Urinary bladder (tissue), 4 donors: ENCODE measurements around the gene TAF1D. TPM values are rescaled to one million over a fixed set of nuclear protein-coding genes. Genes with fewer than 3 reads are reported as not detected.

ENCODE experiments used
- DNase-seq: peaks from one replicate; pipeline ENCODE4 v3.0.0-alpha.2; 2015; ENCODE audit errors: extremely low spot score
- H3K27ac ChIP-seq: one replicate; pipeline ENCODE4 v1.5.1; 2013; ENCODE audit warnings: low read depth, mild to moderate bottlenecking, moderate library complexity
- H3K36me3 ChIP-seq: one replicate; pipeline ENCODE4 v1.6.1; 2013; ENCODE audit warnings: mild to moderate bottlenecking, moderate library complexity; ENCODE audit not compliant: insufficient read depth
- H3K4me1 ChIP-seq: one replicate; pipeline ENCODE4 v1.6.1; 2013; ENCODE audit warnings: mild to moderate bottlenecking, moderate library complexity; ENCODE audit not compliant: insufficient read depth
- H3K4me3 ChIP-seq: one replicate; pipeline ENCODE4 v1.5.1; 2013; ENCODE audit warnings: low read depth, low read length
- WGBS: extraction: QIAGEN DNeasy Blood & Tissue Kit; methylation state at CpG from one replicate; pipeline ENCODE4 v1.1.7; 2013; 5-methylcytosine and 5-hydroxymethylcytosine counted together
- polyA plus RNA-seq: library from polyadenylated mRNA; stranded (reverse); fragments of 200-250 nt; gene quantifications from one replicate; pipeline ENCODE4 v1.2.3, GENCODE V29; 2013
- total RNA-seq: library from RNA; depleted of rRNA; stranded (reverse); fragments of >200 nt; gene quantifications from one replicate; pipeline ENCODE4 v1.2.3, GENCODE V29; 2014
- donor health status: healthy with polysubstance abuse.
- donor health status: healthy.

The TAF1D gene
- total and polyA plus RNA-seq, 2 donors = 65.7 to 220 TPM

DNA sequence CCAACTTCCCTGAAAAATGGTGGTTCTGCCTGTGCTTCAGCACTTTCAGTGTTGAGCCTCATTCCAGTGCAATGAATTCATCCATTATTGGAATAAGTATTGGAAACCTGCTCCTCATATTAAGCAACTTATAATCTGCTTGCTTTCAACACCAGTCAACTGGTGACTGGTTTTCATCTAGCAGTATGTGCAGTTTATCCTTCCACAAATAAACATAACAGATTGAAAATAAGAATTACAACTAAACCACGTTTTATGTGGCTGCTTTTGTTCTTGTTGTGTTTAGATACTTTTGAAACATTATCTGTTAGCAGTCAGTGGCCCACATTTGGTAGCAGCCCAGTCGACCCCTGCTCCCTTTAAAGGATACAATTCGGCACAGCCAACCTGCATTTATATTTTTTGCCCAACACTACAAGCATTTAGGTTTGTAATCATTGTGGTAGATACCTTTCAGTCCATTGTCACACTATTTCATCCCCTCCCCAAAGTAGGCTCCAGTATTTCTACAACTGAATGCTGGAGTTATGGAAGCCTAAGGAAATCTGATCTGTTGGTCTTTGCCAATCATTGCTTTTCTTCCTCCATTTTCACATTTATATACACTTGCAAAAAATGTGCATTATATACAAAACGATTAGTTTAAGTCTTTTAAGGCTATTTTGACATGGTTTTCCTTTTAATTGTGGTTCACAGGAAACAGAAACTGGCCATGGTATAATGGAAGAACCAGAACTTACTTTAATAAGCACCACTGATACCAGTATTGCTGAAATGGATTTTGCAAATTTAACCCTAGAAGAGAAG is 13.1 kb downstream of the TAF1D start:
- 34% methylated on average over 4 of the region's 4 CpGs for WGBS
- H3K36me3 ChIP-seq = peaks cover 3% of the 10 kb centered on the region
- no peak overlapping the region for H3K4me3 ChIP-seq
- no peaks in the 10 kb centered on the region for H3K4me1 ChIP-seq
- no peak overlapping the region for H3K27ac ChIP-seq
- DNase-seq = no peak

DNA sequence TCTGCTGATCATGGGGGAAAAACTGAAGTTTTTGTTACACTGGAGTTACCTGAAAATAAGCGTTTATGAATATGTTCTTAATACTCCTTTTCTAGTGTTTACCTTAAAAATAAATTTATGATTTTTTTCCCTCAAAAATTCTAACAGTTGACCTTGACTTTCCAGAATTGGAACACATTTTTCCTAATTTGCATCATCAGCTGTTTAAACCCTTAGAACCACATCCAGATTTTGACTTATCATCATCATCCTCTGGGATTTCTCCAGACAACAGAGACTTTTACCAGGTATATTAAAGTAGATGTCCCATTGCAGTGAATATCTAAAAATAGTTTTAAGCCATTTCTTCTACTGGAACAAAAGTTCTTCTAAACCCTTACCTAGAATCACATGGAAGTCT is 17.2 kb downstream of the TAF1D start:
- H3K4me1 ChIP-seq = no peaks in the 10 kb centered on the region
- no peaks in the 10 kb centered on the region for H3K36me3 ChIP-seq
- H3K27ac ChIP-seq = no peak overlapping the region
- DNase-seq = no peak
- 94% methylated on average over 1 of the region's 1 CpG for WGBS
- no peak overlapping the region for H3K4me3 ChIP-seq

DNA sequence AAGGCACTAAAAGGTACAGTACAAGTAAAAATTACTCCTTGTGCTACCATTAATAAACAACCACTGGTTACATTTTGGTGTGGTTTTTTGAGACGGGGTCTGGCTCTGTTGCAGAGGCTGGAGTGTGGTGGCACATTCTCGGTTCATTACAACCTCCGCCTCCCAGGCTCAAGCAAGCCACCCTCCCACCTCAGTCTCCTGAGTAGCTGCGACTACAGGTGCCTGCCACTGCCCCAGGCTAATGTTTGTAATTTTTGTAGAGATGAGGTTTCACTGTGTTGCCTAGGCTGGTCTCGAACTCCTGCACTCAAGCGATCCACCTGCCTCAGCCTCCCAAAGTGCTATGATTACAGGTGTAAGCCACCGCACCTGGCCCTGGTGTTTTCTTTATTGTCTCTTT is 20.8 kb downstream of the TAF1D start:
- Histone ChIP-seq H3K36me3 (no peaks in the 10 kb centered on the region), H3K4me1 (no peaks in the 10 kb centered on the region), H3K27ac (no peak overlapping the region), H3K4me3 (no peak overlapping the region)
- no peak for DNase-seq
- WGBS = 98% methylated on average over 7 of the region's 7 CpGs

DNA sequence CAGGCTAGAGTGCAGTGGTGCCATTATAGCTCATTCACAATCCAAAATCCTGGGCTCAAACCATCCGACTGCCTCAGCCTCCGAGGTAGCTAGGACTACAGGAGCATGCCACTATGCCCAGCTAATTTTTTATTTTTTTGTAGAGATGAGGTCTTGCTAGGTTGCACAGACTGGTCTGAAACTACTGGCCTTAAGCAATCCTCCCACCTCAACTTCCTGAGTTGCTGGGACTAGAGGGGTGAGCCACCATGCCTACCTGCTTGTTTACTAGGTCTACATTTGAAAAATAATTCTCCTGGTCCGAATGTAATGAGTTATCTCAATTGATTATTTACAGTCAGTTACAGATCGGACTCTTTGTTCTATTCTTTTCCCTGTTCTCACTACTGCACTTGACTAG is 22.0 kb downstream of the TAF1D start:
- 95% methylated on average over 4 of the region's 4 CpGs for WGBS
- no peak overlapping the region for H3K4me3 ChIP-seq
- H3K4me1 ChIP-seq = no peaks in the 10 kb centered on the region
- no peaks in the 10 kb centered on the region for H3K36me3 ChIP-seq
- H3K27ac ChIP-seq = no peak overlapping the region
- DNase-seq = no peak

DNA sequence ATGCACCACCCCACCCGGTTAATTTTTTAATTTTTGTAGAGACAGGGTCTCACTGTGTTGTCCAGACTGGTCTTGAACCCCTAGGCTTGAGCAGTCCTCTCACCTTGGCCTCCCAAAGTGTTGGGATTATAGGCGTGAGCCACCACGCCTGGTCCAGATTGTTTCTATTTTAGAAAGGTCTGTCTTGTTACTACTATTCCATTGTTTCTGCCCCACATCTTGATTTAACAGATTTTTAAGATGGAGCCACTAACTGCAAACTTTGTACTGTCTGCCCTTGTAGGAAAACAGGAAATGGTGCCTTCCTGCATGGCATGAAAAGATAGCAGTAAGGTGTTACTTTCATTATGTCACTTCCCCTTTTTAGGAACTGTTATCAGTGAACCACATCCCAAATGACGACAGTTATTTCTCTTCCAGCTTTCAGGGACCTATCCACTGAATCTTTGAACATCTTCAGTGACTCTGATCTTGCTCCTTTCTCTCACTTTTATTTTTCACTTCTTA is 23.2 kb downstream of the TAF1D start:
- no peak overlapping the region for H3K4me3 ChIP-seq
- 85% methylated on average over 4 of the region's 4 CpGs for WGBS
- H3K4me1 ChIP-seq = no peaks in the 10 kb centered on the region
- H3K36me3 ChIP-seq = no peaks in the 10 kb centered on the region
- H3K27ac ChIP-seq = no peak overlapping the region
- no peak for DNase-seq

DNA sequence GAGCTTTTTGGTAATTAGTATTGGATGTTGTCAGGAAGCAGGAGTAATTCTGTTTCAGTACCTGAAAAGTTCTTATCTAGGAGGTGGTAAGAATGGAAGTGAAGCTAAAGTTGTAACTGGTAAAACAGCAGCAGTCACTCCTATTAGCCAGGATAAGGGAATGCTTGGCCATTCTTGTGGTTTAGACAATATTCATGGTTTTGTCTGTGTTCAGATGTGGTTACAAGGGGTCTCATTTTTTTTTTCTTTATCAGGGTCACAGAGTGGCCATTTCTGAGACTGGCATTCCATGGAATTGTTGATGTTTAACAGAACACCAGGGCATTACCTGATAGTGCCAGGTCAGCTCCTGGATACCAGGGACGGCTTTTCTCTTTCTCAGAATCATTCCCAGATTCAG is 23.8 kb downstream of the TAF1D start:
- H3K4me3 ChIP-seq = no peak overlapping the region
- 93% methylated on average over 1 of the region's 1 CpG for WGBS
- no peak overlapping the region for H3K27ac ChIP-seq
- H3K4me1 ChIP-seq = no peaks in the 10 kb centered on the region
- no peak for DNase-seq
- no peaks in the 10 kb centered on the region for H3K36me3 ChIP-seq

DNA sequence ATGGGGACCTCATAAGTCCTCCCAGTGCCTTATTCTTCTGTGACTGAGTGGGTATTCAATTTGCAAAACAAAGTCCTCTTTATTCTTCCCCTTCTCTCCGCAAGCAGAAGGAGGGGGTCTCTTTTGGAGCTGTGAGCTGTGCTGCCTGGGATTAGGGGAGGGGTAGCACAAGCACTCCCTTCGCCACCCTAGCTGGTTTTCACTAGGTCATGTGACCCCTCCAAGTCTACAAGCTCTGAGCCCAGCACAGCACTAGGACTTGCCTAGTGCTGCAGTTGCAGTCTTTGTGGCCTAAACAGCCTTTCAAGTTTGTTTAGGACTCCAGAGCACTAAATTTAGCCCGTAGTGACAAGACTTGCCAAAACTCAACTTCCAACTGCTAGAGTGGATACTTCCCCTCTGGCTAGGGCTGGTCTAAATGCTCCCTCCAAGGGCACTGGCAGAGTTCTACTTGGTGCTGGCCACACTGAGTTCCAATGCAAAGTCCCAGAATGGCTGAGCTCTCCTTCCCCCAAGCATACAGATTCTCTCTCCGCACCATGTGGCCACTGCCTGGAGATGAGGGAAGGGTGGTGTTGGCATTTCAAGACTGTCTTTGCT is 25.4 kb downstream of the TAF1D start:
- WGBS = 91% methylated on average over 4 of the region's 4 CpGs
- DNase-seq = no peak
- Histone ChIP-seq H3K27ac (no peak overlapping the region), H3K36me3 (no peaks in the 10 kb centered on the region), H3K4me3 (no peak overlapping the region), H3K4me1 (no peaks in the 10 kb centered on the region)

DNA sequence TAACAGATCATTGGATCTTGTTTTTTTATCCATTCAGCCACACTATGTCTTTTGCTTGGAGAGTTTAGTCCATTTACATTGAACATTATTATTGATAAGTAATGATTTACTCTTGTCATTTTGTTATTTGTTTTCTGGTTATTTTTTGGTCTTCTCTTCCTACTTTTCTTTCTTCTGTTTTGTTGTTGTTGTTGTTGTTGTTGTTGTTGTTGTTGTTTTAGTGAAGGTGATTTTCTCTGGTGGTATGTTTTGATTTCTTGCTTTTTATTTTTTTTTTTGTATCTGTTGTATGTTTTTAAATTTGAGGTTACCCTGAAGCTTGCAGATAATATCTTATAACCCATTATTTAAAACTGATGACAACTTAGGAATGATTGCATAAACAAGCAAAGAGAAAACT is 28.6 kb downstream of the TAF1D start:
- Histone ChIP-seq H3K36me3 (peaks cover 3% of the 10 kb centered on the region), H3K27ac (no peak overlapping the region), H3K4me1 (no peaks in the 10 kb centered on the region), H3K4me3 (no peak overlapping the region)
- DNase-seq = no peak

DNA sequence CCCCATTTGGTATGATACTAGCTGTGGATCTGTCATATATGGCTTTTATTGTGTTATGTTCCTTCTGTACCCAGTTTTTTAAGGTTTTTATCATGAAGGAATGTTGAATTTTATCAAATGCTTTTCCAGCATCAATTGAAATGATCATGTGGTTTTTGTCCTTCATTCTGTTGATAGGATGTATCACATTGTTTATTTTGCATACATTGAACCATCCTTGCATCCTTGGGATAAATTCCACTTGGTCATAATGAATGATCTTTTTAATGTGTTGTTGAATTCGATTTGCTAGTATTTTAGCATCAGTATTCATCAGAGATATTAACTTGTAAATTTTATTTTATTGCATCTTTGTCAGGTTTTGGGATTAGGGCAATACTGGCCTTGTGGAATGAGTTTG is 31.1 kb downstream of the TAF1D start:
- WGBS = 96% methylated on average over 1 of the region's 1 CpG
- Histone ChIP-seq H3K4me1 (no peaks in the 10 kb centered on the region), H3K4me3 (no peak overlapping the region), H3K36me3 (peaks cover 5% of the 10 kb centered on the region), H3K27ac (no peak overlapping the region)
- no peak for DNase-seq

DNA sequence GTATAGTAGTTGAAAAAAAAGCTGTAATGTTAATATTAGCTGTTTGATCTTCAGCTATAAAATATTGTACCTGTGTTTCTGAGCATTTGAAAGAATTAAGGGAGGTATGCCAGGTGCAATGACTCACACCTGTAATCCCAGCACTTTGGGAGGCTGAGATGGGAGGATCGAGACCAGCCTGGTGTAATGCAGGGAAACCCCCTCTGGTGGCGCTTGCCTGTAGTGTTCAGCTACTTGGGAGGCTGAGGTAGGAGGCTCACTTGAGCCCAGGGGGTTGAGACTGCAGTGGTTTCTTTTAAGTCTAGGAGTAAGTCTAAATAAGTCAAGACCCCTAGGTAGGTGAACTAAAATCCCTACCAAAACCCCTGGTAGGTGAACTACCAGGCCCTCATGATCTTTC is 37.1 kb downstream of the TAF1D start:
- 100% methylated on average over 2 of the region's 2 CpGs for WGBS
- no peaks in the 10 kb centered on the region for H3K4me1 ChIP-seq
- H3K36me3 ChIP-seq = peaks cover 5% of the 10 kb centered on the region
- no peak for DNase-seq
- no peak overlapping the region for H3K4me3 ChIP-seq
- H3K27ac ChIP-seq = no peak overlapping the region

DNA sequence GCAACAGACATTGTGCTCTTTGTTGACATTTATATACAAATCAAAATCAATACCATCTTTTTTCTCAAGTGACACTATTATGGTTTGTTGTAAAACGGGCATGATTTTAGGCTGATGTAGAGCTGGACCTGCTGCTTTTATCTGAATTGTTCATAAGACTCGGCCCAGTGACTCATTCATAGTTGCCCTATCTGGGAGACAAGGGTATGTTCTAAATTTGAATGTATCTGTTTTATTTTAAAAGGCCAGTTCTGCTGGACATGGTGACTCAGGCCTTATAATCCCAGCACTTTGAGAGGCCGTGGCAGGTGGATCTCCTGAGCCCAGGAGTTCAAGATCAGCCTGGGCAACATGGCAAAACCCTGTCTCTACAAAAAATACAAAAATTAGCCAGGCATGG is 40.5 kb downstream of the TAF1D start:
- Histone ChIP-seq H3K4me1 (no peaks in the 10 kb centered on the region), H3K36me3 (peaks cover 8% of the 10 kb centered on the region), H3K4me3 (no peak overlapping the region), H3K27ac (no peak overlapping the region)
- 80% methylated on average over 3 of the region's 3 CpGs for WGBS
- no peak for DNase-seq

DNA sequence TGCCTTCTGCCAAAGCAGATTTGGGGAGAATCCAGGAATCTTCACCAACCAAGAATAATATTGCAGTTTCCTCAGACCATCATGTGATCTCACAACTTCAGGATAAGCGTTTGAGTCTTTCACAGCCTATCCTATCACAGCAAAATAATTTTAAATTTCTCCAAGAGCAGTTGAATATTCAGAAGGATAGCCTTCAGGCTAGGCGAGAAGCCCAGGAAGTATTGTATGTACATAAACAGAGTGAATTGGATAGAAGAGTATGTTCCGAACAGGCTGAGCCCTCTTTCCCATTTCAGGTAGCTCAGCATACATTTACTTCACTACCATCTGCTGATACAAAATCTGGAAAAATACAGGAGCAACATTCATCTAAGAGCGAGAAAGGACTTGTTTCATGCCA is 43.7 kb downstream of the TAF1D start:
- 96% methylated on average over 4 of the region's 4 CpGs for WGBS
- H3K27ac ChIP-seq = no peak overlapping the region
- H3K4me1 ChIP-seq = no peaks in the 10 kb centered on the region
- peaks cover 10% of the 10 kb centered on the region for H3K36me3 ChIP-seq
- no peak overlapping the region for H3K4me3 ChIP-seq
- DNase-seq = no peak

DNA sequence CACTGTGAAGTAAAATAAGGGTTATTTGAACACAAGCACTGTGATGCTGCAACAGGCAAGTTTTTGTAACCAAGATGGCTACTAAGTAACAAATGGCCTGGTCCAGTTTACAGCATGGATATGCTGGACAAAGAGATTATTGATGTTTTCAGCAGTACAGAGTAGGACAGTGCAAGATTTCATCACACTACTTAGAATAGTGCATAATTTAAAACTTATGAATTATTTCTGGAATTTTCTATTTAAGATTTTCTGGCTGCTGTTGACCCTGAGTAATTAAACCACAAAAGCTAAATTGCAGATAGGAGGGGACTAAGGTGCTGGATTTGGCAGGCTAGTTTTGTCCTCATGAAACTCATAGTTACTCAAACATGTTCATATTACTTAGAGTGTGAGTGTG is 46.7 kb downstream of the TAF1D start:
- no peak for DNase-seq
- no peak overlapping the region for H3K4me3 ChIP-seq
- H3K4me1 ChIP-seq = no peaks in the 10 kb centered on the region
- peaks cover 10% of the 10 kb centered on the region for H3K36me3 ChIP-seq
- no peak overlapping the region for H3K27ac ChIP-seq

DNA sequence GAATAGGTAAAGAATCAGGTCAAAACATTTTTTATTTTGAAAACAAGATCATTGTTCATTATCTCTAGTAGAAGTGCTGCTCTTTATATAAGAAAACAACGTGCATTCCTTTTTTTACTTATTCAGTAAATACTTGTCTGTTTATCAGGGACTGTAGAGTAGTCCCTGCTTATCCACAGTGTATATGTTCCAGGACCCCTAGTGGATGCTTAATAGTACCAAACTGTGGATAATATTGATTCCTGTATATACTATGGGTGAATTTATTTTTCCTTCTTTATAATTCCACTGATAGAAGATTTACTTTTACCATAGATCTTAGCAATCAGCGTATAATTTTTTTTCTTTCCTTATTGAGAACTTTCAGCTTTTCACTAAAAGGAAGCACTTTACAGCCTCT is 47.2 kb downstream of the TAF1D start:
- 84% methylated on average over 2 of the region's 2 CpGs for WGBS
- no peak overlapping the region for H3K4me3 ChIP-seq
- H3K36me3 ChIP-seq = peaks cover 10% of the 10 kb centered on the region
- DNase-seq = no peak
- no peak overlapping the region for H3K27ac ChIP-seq
- H3K4me1 ChIP-seq = no peaks in the 10 kb centered on the region
